Thyroid gland (tissue), 4 donors: ENCODE measurements around the gene PPP6C. TPM values are rescaled to one million over a fixed set of nuclear protein-coding genes. Genes with fewer than 3 reads are reported as not detected.

ENCODE experiments used
- DNase-seq, 2 donors: peaks; one replicate each; pipeline ENCODE4 v3.0.0-alpha.2; 2019
- H3K27ac ChIP-seq, 3 donors: fragments of 200-600 bp; sonication (generic); 1 replicate in 2 of 3; 2 replicates in 1 of 3; pipeline ENCODE4 v1.5.1; 2016 to 2019; ENCODE audit warnings: mild to moderate bottlenecking in 1 of 3, moderate library complexity in 1 of 3
- H3K27me3 ChIP-seq: fragments of 200-600 bp; sonication (generic); one replicate; pipeline ENCODE4 v1.5.1; 2019
- H3K36me3 ChIP-seq, 2 donors: fragments of 200-600 bp; sonication (generic); one replicate each; pipeline ENCODE4 v1.5.1; 2016 to 2019
- H3K4me1 ChIP-seq, 2 donors: fragments of 200-600 bp; sonication (generic); one replicate each; pipeline ENCODE4 v1.5.1; 2017 to 2019
- H3K4me3 ChIP-seq, 3 donors: fragments of 200-600 bp; sonication (generic); replicated peaks in 1 of 3; 1 replicate in 2 of 3; 2 replicates in 1 of 3; pipeline ENCODE4 v1.5.1; 2016; ENCODE audit warnings: mild to moderate bottlenecking in 1 of 3
- H3K9me3 ChIP-seq: fragments of 200-600 bp; sonication (generic); one replicate; pipeline ENCODE4 v1.5.1; 2017
- CTCF ChIP-seq, 6 experiments: fragments of 200-600 bp in 3 of 6; fragments of 450-650 bp in 3 of 6; sonication (generic) in 3 of 6; IDR thresholded peaks; one replicate each; pipeline ENCODE4 v1.5.1; 2016 to 2019; ENCODE audit warnings: antibody characterized with exemption in 6 of 6, mild to moderate bottlenecking in 2 of 6, inconsistent platforms in 1 of 6, moderate library complexity in 1 of 6
- POLR2A ChIP-seq, 2 donors: fragments of 450-650 bp; IDR thresholded peaks; one replicate each; pipeline ENCODE4 v1.6.1; 2017; ENCODE audit warnings: antibody characterized with exemption in 2 of 2, mild to moderate bottlenecking in 2 of 2, moderate library complexity in 1 of 2
- WGBS, 2 donors: methylation state at CpG; one replicate each; pipeline ENCODE4 v1.1.5; 2017; 5-methylcytosine and 5-hydroxymethylcytosine counted together
- intact Hi-C: fragments of 100-400 bp; cut with DNase I; formaldehyde crosslinking; loops from one replicate; pipeline ENCODE4 v1.15.1; 2023
- total RNA-seq, 4 donors: library from RNA; depleted of rRNA; stranded (reverse); fragments of >200 nt; gene quantifications; one replicate each; pipeline ENCODE4 v1.2.3, GENCODE V29; 2016

PPP6C gene
- total RNA-seq, 4 donors from 2014 or later, result 41.3 to 63.1 (median 47.8) TPM

GRCh38 chr9:125150349-125151245 lies 39.0 kb downstream of the PPP6C start:
- TF ChIP-seq POLR2A (IDR thresholded peaks at IDR 0.05), result no peak
- no peak for TF ChIP-seq CTCF (IDR thresholded peaks at IDR 0.05)
- no peak for DNase-seq
- Histone ChIP-seq H3K36me3 (peaks cover 35 to 42% of the 10 kb centered on the region in 2 donors), H3K27me3 (no peaks in the 10 kb centered on the region), H3K9me3 (no peaks in the 10 kb centered on the region), H3K4me3 (no peak overlapping the region), H3K27ac (no peak overlapping the region), H3K4me1 (no peaks in the 10 kb centered on the region)
- 95% methylated on average over 12 of the region's 12 CpGs for WGBS, 2 donors
- intact Hi-C loops, result no loop called here

- Histone ChIP-seq H3K4me3 (no peak overlapping the region), H3K4me1 (peaks cover 0 to 5% of the 10 kb centered on the region in 2 donors), H3K27me3 (no peaks in the 10 kb centered on the region), H3K36me3 (peaks cover 24 to 33% of the 10 kb centered on the region in 2 donors), H3K9me3 (no peaks in the 10 kb centered on the region), H3K27ac (no peak overlapping the region)
- WGBS, 2 donors, result 73 to 84% methylated on average over 3 of the region's 3 CpGs
- DNase-seq, result no peak
- no peak for TF ChIP-seq POLR2A (IDR thresholded peaks at IDR 0.05)
- no peak for TF ChIP-seq CTCF (IDR thresholded peaks at IDR 0.05)
- intact Hi-C loops, result loop anchor here (10.0 kb wide), 1 partner anchor 273 kb away; no protein-coding TSS in a partner anchor
Observed at GRCh38 chr9:125147401-125147951, 42.1 kb downstream of the PPP6C start.

- intact Hi-C loops, result loop anchor here (10.0 kb wide), 1 partner anchor 271 kb away; no protein-coding TSS in a partner anchor
- TF ChIP-seq CTCF (IDR thresholded peaks at IDR 0.05) (no peak), POLR2A (IDR thresholded peaks at IDR 0.05) (no peak)
- WGBS, 2 donors, result 59 to 71% methylated on average over 4 of the region's 4 CpGs
Observed at GRCh38 chr9:125146247-125146646, 43.4 kb downstream of the PPP6C start.

GRCh38 chr9:125145425-125145824 lies 44.2 kb downstream of the PPP6C start:
- H3K4me1 ChIP-seq, result peaks cover 0 to 5% of the 10 kb centered on the region in 2 donors
- 80 to 81% methylated on average over 4 of the region's 4 CpGs for WGBS, 2 donors
- TF ChIP-seq CTCF (IDR thresholded peaks at IDR 0.05) (no peak), POLR2A (IDR thresholded peaks at IDR 0.05) (no peak)
- H3K9me3 ChIP-seq, result no peaks in the 10 kb centered on the region
- intact Hi-C loops, result loop anchor here (10.0 kb wide), 1 partner anchor 271 kb away; no protein-coding TSS in a partner anchor
- H3K4me3 ChIP-seq, result no peak overlapping the region
- H3K27me3 ChIP-seq, result no peaks in the 10 kb centered on the region
- peaks cover 5 to 13% of the 10 kb centered on the region in 2 donors for H3K36me3 ChIP-seq
- H3K27ac ChIP-seq, result no peak overlapping the region
- DNase-seq, result no peak

More at GRCh38 chr9:125146247-125146646, 43.4 kb downstream of the PPP6C start:
- Histone ChIP-seq H3K9me3 (no peaks in the 10 kb centered on the region), H3K27ac (no peak overlapping the region), H3K27me3 (no peaks in the 10 kb centered on the region), H3K4me1 (peaks cover 0 to 5% of the 10 kb centered on the region in 2 donors), H3K4me3 (no peak overlapping the region), H3K36me3 (peaks cover 13 to 21% of the 10 kb centered on the region in 2 donors)
- DNase-seq, result no peak
